ENCODE results near the gene MRPS16.

MRPS16 gene

GRCh38 chr10:73238990-73239566 lies 13.4 kb downstream of the MRPS16 start:
- no peak for DNase-seq

- no peak for DNase-seq
Observed at GRCh38 chr10:73234695-73235094, 17.7 kb downstream of the MRPS16 start.

- no peak for DNase-seq
Observed at GRCh38 chr10:73233883-73234282, 18.6 kb downstream of the MRPS16 start.

GRCh38 chr10:73232887-73233286 lies 19.6 kb downstream of the MRPS16 start:
- DNase-seq: peak; percentile 97 to 98

- peak; percentile 56 to 70 for DNase-seq
Observed at GRCh38 chr10:73229567-73229966, 22.9 kb downstream of the MRPS16 start.

- peak in 1 of 2 experiments; percentile 16 for DNase-seq
Observed at GRCh38 chr10:73228247-73228646, 24.2 kb downstream of the MRPS16 start.

GRCh38 chr10:73226663-73227062 lies 25.8 kb downstream of the MRPS16 start:
- DNase-seq: no peak

GRCh38 chr10:73225518-73225917 lies 26.9 kb downstream of the MRPS16 start:
- no peak for DNase-seq

- DNase-seq: no peak
Observed at GRCh38 chr10:73220989-73221388, 31.5 kb downstream of the MRPS16 start.

- DNase-seq: no peak
Observed at GRCh38 chr10:73219384-73219783, 33.1 kb downstream of the MRPS16 start.

GRCh38 chr10:73218431-73219191 lies 33.8 kb downstream of the MRPS16 start:
- peak; percentile 87 to 94 for DNase-seq

- no peak for DNase-seq
Observed at GRCh38 chr10:73217628-73218027, 34.8 kb downstream of the MRPS16 start.

GRCh38 chr10:73215749-73216148 lies 36.7 kb downstream of the MRPS16 start:
- DNase-seq: no peak

GRCh38 chr10:73211106-73211811 lies 41.2 kb downstream of the MRPS16 start:
- no peak for DNase-seq

- no peak for DNase-seq
Observed at GRCh38 chr10:73210395-73211105, 41.9 kb downstream of the MRPS16 start.

GRCh38 chr10:73209705-73210104 lies 42.7 kb downstream of the MRPS16 start:
- no peak for DNase-seq

- DNase-seq: no peak
Observed at GRCh38 chr10:73207883-73208282, 44.6 kb downstream of the MRPS16 start.

GRCh38 chr10:73206385-73206784 lies 46.1 kb downstream of the MRPS16 start:
- no peak for DNase-seq

- peak in 1 of 2 experiments; percentile 9 for DNase-seq
Observed at GRCh38 chr10:73205890-73206289, 46.6 kb downstream of the MRPS16 start.

GRCh38 chr10:73205081-73205480 lies 47.4 kb downstream of the MRPS16 start:
- DNase-seq: no peak

Data from Kasumi-1 (cell line).